ENCODE data around the gene SOX10. TPM values are rescaled to one million over a fixed set of nuclear protein-coding genes. Genes with fewer than 3 reads are reported as not detected.

Gene SOX10
- total and polyA plus RNA-seq, 2 of the 13 experiments (the other 11 are each of a cell fraction or from before 2014, with no cell fraction given): not detected

DNA sequence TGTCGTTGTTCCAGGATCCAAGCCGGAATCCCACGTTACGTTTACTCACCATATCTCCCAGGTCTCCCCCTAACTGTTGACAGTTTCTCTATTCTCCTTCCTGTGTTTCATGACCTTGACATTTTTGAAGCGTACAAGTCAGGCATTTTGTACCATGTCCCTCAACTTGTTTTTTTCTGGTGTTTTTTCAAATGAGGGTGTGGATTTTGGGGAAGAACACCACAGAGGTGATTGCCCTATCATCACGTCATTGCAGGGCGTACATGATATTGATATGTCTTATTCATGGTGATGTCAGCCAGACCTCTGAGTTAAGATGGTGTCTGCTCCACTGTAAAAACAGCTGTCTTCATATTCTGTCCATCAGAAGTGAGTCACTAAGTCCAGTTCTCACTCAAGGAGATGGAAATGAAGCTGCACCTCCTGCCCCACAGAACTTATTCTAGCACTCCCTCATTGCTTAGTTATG, 28.3 kb upstream of the SOX10 start (continued):
- peak; percentile 55 for TF ChIP-seq PHF21A (CRISPR knock-in tag; IDR thresholded peaks at IDR 0.05)
- TF ChIP-seq, protein P1, sequence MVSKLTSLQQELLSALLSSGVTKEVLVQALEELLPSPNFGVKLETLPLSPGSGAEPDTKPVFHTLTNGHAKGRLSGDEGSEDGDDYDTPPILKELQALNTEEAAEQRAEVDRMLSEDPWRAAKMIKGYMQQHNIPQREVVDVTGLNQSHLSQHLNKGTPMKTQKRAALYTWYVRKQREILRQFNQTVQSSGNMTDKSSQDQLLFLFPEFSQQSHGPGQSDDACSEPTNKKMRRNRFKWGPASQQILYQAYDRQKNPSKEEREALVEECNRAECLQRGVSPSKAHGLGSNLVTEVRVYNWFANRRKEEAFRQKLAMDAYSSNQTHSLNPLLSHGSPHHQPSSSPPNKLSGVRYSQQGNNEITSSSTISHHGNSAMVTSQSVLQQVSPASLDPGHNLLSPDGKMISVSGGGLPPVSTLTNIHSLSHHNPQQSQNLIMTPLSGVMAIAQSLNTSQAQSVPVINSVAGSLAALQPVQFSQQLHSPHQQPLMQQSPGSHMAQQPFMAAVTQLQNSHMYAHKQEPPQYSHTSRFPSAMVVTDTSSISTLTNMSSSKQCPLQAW (CRISPR knock-in tag; IDR thresholded peaks at IDR 0.05): peak; percentile 43; the same call in 1 of the 2 replicates
- TF ChIP-seq KLF6 (CRISPR knock-in tag; IDR thresholded peaks at IDR 0.05): no peak
- TF ChIP-seq ZNF558 (CRISPR knock-in tag; IDR thresholded peaks at IDR 0.05; ENCODE audit: borderline replicate concordance): no peak
- TF ChIP-seq MED8 (CRISPR knock-in tag; IDR thresholded peaks at IDR 0.05; ENCODE audit: insufficient replicate concordance): no peak
- TF ChIP-seq ZNF792 (CRISPR knock-in tag; IDR thresholded peaks at IDR 0.05): 0 out of 2 replicates have a peak, but pooled peaks have one; percentile 6
- TF ChIP-seq ARHGAP35 (CRISPR knock-in tag; IDR thresholded peaks at IDR 0.05; ENCODE audit: borderline replicate concordance): no peak
- no peak for TF ChIP-seq RFXANK (CRISPR knock-in tag; IDR thresholded peaks at IDR 0.05)
- TF ChIP-seq ZNF549 (CRISPR knock-in tag; IDR thresholded peaks at IDR 0.05): no peak
- no peak; the same call in 1 of the 2 replicates for TF ChIP-seq ZNF878 (CRISPR knock-in tag; IDR thresholded peaks at IDR 0.05)
- no peak for TF ChIP-seq CBX2 (IDR thresholded peaks at IDR 0.05; ENCODE audit: low read depth, low read length)
- TF ChIP-seq CBX2 (CRISPR knock-in tag; IDR thresholded peaks at IDR 0.05; ENCODE audit: low read depth): no peak
- TF ChIP-seq PAX8 (CRISPR knock-in tag; IDR thresholded peaks at IDR 0.05; ENCODE audit: borderline replicate concordance): no peak
- no peak for TF ChIP-seq NRL (CRISPR knock-in tag; IDR thresholded peaks at IDR 0.05; ENCODE audit: borderline replicate concordance)
- no peak for TF ChIP-seq ZC3H4 (CRISPR knock-in tag; IDR thresholded peaks at IDR 0.05; ENCODE audit: borderline replicate concordance)
- TF ChIP-seq, protein P2, sequence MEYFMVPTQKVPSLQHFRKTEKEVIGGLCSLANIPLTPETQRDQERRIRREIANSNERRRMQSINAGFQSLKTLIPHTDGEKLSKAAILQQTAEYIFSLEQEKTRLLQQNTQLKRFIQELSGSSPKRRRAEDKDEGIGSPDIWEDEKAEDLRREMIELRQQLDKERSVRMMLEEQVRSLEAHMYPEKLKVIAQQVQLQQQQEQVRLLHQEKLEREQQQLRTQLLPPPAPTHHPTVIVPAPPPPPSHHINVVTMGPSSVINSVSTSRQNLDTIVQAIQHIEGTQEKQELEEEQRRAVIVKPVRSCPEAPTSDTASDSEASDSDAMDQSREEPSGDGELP (IDR thresholded peaks at IDR 0.05; ENCODE audit: borderline replicate concordance, low read depth): no peak
- TF ChIP-seq RXRB (CRISPR knock-in tag; IDR thresholded peaks at IDR 0.05; ENCODE audit: borderline replicate concordance): peak; percentile 69; the same call in 1 of the 2 replicates
- no peak for TF ChIP-seq HNRNPH1 (optimal IDR thresholded peaks at IDR 0.05; ENCODE audit: low read depth, low read length)
- TF ChIP-seq, protein P3, sequence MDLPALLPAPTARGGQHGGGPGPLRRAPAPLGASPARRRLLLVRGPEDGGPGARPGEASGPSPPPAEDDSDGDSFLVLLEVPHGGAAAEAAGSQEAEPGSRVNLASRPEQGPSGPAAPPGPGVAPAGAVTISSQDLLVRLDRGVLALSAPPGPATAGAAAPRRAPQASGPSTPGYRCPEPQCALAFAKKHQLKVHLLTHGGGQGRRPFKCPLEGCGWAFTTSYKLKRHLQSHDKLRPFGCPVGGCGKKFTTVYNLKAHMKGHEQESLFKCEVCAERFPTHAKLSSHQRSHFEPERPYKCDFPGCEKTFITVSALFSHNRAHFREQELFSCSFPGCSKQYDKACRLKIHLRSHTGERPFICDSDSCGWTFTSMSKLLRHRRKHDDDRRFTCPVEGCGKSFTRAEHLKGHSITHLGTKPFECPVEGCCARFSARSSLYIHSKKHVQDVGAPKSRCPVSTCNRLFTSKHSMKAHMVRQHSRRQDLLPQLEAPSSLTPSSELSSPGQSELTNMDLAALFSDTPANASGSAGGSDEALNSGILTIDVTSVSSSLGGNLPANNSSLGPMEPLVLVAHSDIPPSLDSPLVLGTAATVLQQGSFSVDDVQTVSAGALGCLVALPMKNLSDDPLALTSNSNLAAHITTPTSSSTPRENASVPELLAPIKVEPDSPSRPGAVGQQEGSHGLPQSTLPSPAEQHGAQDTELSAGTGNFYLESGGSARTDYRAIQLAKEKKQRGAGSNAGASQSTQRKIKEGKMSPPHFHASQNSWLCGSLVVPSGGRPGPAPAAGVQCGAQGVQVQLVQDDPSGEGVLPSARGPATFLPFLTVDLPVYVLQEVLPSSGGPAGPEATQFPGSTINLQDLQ (CRISPR knock-in tag; IDR thresholded peaks at IDR 0.05): no peak
- TF ChIP-seq, protein P4, sequence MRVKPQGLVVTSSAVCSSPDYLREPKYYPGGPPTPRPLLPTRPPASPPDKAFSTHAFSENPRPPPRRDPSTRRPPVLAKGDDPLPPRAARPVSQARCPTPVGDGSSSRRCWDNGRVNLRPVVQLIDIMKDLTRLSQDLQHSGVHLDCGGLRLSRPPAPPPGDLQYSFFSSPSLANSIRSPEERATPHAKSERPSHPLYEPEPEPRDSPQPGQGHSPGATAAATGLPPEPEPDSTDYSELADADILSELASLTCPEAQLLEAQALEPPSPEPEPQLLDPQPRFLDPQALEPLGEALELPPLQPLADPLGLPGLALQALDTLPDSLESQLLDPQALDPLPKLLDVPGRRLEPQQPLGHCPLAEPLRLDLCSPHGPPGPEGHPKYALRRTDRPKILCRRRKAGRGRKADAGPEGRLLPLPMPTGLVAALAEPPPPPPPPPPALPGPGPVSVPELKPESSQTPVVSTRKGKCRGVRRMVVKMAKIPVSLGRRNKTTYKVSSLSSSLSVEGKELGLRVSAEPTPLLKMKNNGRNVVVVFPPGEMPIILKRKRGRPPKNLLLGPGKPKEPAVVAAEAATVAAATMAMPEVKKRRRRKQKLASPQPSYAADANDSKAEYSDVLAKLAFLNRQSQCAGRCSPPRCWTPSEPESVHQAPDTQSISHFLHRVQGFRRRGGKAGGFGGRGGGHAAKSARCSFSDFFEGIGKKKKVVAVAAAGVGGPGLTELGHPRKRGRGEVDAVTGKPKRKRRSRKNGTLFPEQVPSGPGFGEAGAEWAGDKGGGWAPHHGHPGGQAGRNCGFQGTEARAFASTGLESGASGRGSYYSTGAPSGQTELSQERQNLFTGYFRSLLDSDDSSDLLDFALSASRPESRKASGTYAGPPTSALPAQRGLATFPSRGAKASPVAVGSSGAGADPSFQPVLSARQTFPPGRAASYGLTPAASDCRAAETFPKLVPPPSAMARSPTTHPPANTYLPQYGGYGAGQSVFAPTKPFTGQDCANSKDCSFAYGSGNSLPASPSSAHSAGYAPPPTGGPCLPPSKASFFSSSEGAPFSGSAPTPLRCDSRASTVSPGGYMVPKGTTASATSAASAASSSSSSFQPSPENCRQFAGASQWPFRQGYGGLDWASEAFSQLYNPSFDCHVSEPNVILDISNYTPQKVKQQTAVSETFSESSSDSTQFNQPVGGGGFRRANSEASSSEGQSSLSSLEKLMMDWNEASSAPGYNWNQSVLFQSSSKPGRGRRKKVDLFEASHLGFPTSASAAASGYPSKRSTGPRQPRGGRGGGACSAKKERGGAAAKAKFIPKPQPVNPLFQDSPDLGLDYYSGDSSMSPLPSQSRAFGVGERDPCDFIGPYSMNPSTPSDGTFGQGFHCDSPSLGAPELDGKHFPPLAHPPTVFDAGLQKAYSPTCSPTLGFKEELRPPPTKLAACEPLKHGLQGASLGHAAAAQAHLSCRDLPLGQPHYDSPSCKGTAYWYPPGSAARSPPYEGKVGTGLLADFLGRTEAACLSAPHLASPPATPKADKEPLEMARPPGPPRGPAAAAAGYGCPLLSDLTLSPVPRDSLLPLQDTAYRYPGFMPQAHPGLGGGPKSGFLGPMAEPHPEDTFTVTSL (CRISPR knock-in tag; IDR thresholded peaks at IDR 0.05; ENCODE audit: borderline replicate concordance): peak; percentile 23; the same call in 1 of the 2 replicates

Measured in HepG2 (cell line).